Chondrocyte (in vitro differentiated cells): Measurements from ENCODE around the gene CBLB. TPM values are rescaled to one million over a fixed set of nuclear protein-coding genes. Genes with fewer than 3 reads are reported as not detected.

Source experiments
- DNase-seq: peaks from one replicate; pipeline ENCODE4 v3.0.0; 2021; ENCODE audit warnings: mixed read lengths, low spot score
- H3K27ac Mint-ChIP-seq: one replicate; pipeline ENCODE4 v1.8.0; 2021; ENCODE audit warnings: mild to moderate bottlenecking, moderate library complexity, mixed read lengths; ENCODE audit not compliant: unreplicated experiment
- H3K27me3 Mint-ChIP-seq: 2 replicates; pipeline ENCODE4 v1.8.0; 2021; ENCODE audit warnings: low read depth, mixed read lengths
- H3K36me3 Mint-ChIP-seq: 2 replicates; pipeline ENCODE4 v1.8.0; 2021; ENCODE audit warnings: low read depth, mixed read lengths
- H3K4me1 Mint-ChIP-seq: 2 replicates; pipeline ENCODE4 v1.8.0; 2021; ENCODE audit warnings: low read depth, mild to moderate bottlenecking, mixed read lengths
- H3K4me3 Mint-ChIP-seq: one replicate; pipeline ENCODE4 v1.8.0; 2021; ENCODE audit warnings: mild to moderate bottlenecking, moderate library complexity, mixed read lengths; ENCODE audit not compliant: unreplicated experiment
- H3K9me3 Mint-ChIP-seq: 2 replicates; pipeline ENCODE4 v1.8.0; 2021; ENCODE audit warnings: low read depth, mixed read lengths
- CTCF ChIP-seq: fragments of 200-600 bp; sonication (generic); IDR thresholded peaks from 2 replicates; pipeline ENCODE4 v1.5.0; 2021; ENCODE audit warnings: antibody characterized with exemption, mild to moderate bottlenecking, moderate library complexity
- total RNA-seq: library from RNA; stranded (reverse); gene quantifications from 3 replicates; pipeline ENCODE4 v1.2.1, GENCODE V29; 2021

Gene CBLB
- total RNA-seq, 1 donor from 2014 or later, result 25.0 TPM

GRCh38 chr3:105745046-105745445, 123.8 kb downstream of the CBLB start:
- peaks cover 18% of the 10 kb centered on the region for H3K4me1 Mint-ChIP-seq
- H3K27ac Mint-ChIP-seq, result no peak overlapping the region
- no peak overlapping the region for H3K4me3 Mint-ChIP-seq
- DNase-seq, result no peak
- H3K27me3 Mint-ChIP-seq, result no peaks in the 10 kb centered on the region
- H3K9me3 Mint-ChIP-seq, result no peaks in the 10 kb centered on the region
- peaks cover 7% of the 10 kb centered on the region for H3K36me3 Mint-ChIP-seq
- TF ChIP-seq CTCF, result no peak

- Mint-ChIP-seq H3K27me3 (no peaks in the 10 kb centered on the region), H3K27ac (peak overlapping the region; percentile 5), H3K36me3 (peaks cover 11% of the 10 kb centered on the region), H3K4me1 (peaks cover 18% of the 10 kb centered on the region), H3K4me3 (no peak overlapping the region), H3K9me3 (no peaks in the 10 kb centered on the region)
- DNase-seq, result no peak
- no peak for TF ChIP-seq CTCF
Measured at GRCh38 chr3:105744202-105744601, 124.6 kb downstream of the CBLB start.

- no peaks in the 10 kb centered on the region for H3K27me3 Mint-ChIP-seq
- no peak overlapping the region for H3K27ac Mint-ChIP-seq
- peaks cover 21% of the 10 kb centered on the region for H3K4me1 Mint-ChIP-seq
- DNase-seq, result no peak
- no peak for TF ChIP-seq CTCF
- no peak overlapping the region for H3K4me3 Mint-ChIP-seq
- no peaks in the 10 kb centered on the region for H3K9me3 Mint-ChIP-seq
- H3K36me3 Mint-ChIP-seq, result peaks cover 4% of the 10 kb centered on the region
Measured at GRCh38 chr3:105733356-105733755, 135.5 kb downstream of the CBLB start.

- H3K27me3 Mint-ChIP-seq, result no peaks in the 10 kb centered on the region
- H3K27ac Mint-ChIP-seq, result no peak overlapping the region
- TF ChIP-seq CTCF, result no peak
- peaks cover 14% of the 10 kb centered on the region for H3K9me3 Mint-ChIP-seq
- peaks cover 16% of the 10 kb centered on the region for H3K36me3 Mint-ChIP-seq
- H3K4me1 Mint-ChIP-seq, result peaks cover 21% of the 10 kb centered on the region
- no peak for DNase-seq
- no peak overlapping the region for H3K4me3 Mint-ChIP-seq
Measured at GRCh38 chr3:105731686-105732085, 137.1 kb downstream of the CBLB start.

GRCh38 chr3:105730801-105731354, 137.9 kb downstream of the CBLB start:
- no peak for DNase-seq
- TF ChIP-seq CTCF, result no peak
- peaks cover 14% of the 10 kb centered on the region for H3K9me3 Mint-ChIP-seq
- H3K4me1 Mint-ChIP-seq, result peaks cover 21% of the 10 kb centered on the region
- no peak overlapping the region for H3K27ac Mint-ChIP-seq
- H3K36me3 Mint-ChIP-seq, result peaks cover 16% of the 10 kb centered on the region
- no peaks in the 10 kb centered on the region for H3K27me3 Mint-ChIP-seq
- no peak overlapping the region for H3K4me3 Mint-ChIP-seq
